ENCODE results near the gene GALNT2.

GALNT2 gene

DNA sequence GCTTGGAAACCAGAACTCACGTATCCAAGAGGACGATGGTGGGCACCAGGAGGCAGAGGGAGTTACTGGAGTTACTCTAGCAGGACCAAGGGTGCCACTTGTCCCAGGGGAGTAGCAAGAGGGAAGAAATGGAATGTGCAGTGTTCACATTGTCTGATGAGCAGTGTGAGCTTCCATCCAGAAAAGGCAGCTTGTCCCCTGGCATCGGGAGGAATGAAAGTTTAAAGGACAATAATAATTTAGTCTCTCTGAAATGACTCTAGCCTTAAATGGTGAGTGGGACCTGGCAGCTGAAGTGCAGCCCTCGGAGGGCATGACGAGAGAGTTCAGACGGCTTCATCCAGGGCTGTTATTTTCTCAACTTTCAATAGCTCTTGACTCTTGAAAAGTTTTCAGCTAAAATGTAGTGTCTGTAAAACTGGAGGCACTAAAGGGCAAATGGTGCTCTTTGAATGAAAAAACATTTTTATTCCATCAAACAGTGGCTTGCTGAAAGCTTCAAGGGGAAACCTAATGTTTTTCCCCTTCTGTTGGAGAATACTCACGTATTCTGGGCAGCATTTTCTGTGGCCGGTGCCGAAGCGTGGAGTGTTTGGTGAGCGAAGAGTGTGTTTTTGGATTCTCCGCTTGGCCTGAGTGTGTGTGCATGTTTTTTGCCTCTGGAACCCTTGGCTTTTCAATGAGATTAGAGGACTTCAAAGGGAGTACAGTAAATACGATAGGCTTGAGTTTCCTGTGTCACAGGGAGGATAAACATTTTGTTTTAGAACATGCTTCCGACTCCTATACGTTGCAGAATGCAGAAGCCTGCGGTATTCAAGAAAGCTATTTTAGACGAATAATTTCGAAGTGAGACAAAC lies 157.3 kb downstream of the GALNT2 start:
- Histone ChIP-seq H3K4me3 (ENCODE audit: low read depth in 1 of 2, low read length in 2 of 2) (no peak overlapping the region), H3K27ac (ENCODE audit: low read length) (no peak overlapping the region), H3K4me1 (ENCODE audit: control insufficient read depth in 1 of 2, insufficient read depth in 2 of 2, low read length in 2 of 2) (peaks cover 0 to 4% of the 10 kb centered on the region in 2 donors), H3K36me3 (ENCODE audit: control insufficient read depth in 1 of 2, insufficient read depth in 2 of 2, low read length in 2 of 2) (no peaks in the 10 kb centered on the region), H3K9me3 (ENCODE audit: control insufficient read depth in 1 of 2, low read length in 2 of 2) (no peaks in the 10 kb centered on the region), H3K27me3 (ENCODE audit: low read depth, low read length) (no peaks in the 10 kb centered on the region)

DNA sequence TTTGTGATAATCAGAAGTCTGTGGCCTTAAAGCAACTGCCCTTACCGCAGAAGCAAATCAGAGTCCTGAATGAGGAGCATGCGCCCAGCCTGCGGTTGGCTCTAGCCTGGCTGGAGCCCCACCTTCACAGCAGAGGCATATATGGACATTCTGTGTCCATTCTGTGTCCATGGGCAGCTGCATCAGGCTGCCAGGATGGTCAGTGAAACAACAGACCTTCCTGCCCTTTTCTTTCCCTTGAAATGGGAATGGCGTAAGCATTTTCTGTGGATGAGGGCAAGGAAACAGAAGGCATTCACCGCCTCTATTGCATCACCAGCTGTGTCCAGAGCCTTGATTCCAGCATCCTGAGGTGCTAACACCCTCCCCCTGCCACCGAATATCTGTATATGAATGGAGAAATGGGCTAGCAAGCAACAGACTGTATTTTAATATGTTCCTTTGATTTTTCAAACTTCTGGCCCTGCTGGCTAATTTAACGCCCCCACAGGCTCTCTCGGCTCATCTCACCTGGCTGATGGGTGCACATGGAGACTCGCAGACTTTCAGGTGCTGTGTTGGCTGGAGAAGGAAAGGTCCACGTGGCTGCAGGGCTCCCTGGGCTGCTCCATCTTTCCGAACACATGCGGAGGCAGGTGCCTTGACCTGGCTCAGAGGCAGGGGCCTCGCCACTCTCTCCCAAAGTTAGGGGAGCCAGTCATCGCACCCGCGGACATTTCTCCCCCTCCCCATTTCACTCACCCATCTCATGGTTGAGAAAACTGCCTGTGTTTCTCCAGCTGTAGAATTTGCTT lies 159.2 kb downstream of the GALNT2 start:
- H3K36me3 ChIP-seq (ENCODE audit: control insufficient read depth in 1 of 2, insufficient read depth in 2 of 2, low read length in 2 of 2), result no peaks in the 10 kb centered on the region
- no peak overlapping the region for H3K4me3 ChIP-seq (ENCODE audit: low read depth in 1 of 2, low read length in 2 of 2)
- no peaks in the 10 kb centered on the region for H3K9me3 ChIP-seq (ENCODE audit: control insufficient read depth in 1 of 2, low read length in 2 of 2)
- no peak overlapping the region for H3K27ac ChIP-seq (ENCODE audit: low read length)
- H3K4me1 ChIP-seq (ENCODE audit: control insufficient read depth in 1 of 2, insufficient read depth in 2 of 2, low read length in 2 of 2), result peaks cover 5 to 13% of the 10 kb centered on the region in 2 donors
- H3K27me3 ChIP-seq (ENCODE audit: low read depth, low read length), result no peaks in the 10 kb centered on the region

DNA sequence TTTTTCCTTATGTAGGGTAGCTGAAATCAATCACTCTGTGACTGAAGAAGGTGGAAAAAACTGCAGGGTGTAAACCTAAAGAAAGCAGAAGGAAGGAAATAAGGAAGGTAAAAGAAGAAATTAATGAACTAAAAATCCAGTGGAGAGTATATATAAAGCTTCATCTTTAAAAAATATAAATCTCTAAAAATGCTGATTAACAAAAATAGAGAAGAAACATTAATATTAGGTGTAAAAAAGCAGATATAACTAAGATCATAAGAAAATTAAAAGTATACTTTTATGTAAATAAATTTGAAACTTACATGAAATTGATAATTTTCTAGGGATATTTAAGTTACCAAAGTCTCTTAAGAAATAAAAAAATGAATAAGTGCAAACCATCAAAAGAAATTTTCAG lies 159.8 kb downstream of the GALNT2 start:
- H3K27me3 ChIP-seq (ENCODE audit: low read depth, low read length), result no peaks in the 10 kb centered on the region
- peaks cover 6 to 10% of the 10 kb centered on the region in 2 donors for H3K4me1 ChIP-seq (ENCODE audit: control insufficient read depth in 1 of 2, insufficient read depth in 2 of 2, low read length in 2 of 2)
- no peaks in the 10 kb centered on the region for H3K9me3 ChIP-seq (ENCODE audit: control insufficient read depth in 1 of 2, low read length in 2 of 2)
- H3K36me3 ChIP-seq (ENCODE audit: control insufficient read depth in 1 of 2, insufficient read depth in 2 of 2, low read length in 2 of 2), result no peaks in the 10 kb centered on the region
- no peak overlapping the region for H3K4me3 ChIP-seq (ENCODE audit: low read depth in 1 of 2, low read length in 2 of 2)
- H3K27ac ChIP-seq (ENCODE audit: low read length), result no peak overlapping the region

DNA sequence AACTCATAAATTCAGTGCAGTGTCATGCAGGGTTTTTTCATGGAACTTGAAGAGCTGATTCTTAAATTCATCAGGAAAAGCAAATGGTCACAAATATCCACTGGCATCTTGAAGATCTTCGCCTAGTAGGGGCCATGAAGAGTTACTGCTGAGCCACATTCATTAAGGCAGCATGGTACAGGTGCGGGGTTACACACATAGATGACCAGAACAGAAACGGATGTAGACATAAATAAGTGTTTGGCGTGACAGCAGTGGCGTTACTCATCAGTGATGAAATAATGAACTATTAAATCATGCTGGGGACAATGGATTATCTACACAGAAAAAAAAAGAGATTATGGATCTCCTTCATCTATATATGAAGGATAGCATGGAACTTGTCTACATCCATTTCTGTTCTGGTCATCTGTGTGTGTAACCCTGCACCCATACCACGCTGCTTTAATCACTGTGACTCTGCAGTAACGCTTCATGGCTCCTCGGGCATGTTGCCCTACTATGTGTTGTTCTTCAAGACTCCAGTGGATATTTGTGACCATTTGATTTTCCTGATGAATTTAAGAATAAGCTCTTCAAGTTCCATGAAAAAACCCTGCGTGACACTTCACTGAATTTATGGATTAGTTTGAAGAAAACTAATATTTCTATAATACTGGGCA lies 161.3 kb downstream of the GALNT2 start:
- H3K4me3 ChIP-seq (ENCODE audit: low read depth in 1 of 2, low read length in 2 of 2), result no peak overlapping the region
- no peaks in the 10 kb centered on the region for H3K27me3 ChIP-seq (ENCODE audit: low read depth, low read length)
- H3K9me3 ChIP-seq (ENCODE audit: control insufficient read depth in 1 of 2, low read length in 2 of 2), result no peaks in the 10 kb centered on the region
- H3K36me3 ChIP-seq (ENCODE audit: control insufficient read depth in 1 of 2, insufficient read depth in 2 of 2, low read length in 2 of 2), result no peaks in the 10 kb centered on the region
- H3K27ac ChIP-seq (ENCODE audit: low read length), result no peak overlapping the region
- peaks cover 7 to 10% of the 10 kb centered on the region in 2 donors for H3K4me1 ChIP-seq (ENCODE audit: control insufficient read depth in 1 of 2, insufficient read depth in 2 of 2, low read length in 2 of 2)

DNA sequence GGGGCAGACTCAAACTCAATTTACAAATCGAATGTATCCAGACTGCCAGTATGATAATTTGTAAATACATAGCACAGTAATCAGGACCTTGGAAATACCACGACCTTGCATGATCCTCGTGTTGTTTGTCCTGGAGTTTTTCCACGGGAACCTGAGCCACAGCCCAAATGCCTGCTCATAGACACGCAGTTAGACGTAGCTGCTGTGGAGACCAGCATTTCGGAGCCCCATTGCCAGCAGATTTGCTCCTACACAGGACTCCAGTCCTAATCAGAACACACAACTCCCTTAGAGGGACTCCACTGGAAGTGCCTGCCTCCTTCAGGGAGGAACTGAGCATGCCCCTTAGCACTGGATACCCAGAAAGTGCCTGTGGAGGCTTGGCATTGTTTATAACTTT lies 163.2 kb downstream of the GALNT2 start:
- H3K27me3 ChIP-seq (ENCODE audit: low read depth, low read length), result no peaks in the 10 kb centered on the region
- H3K4me3 ChIP-seq (ENCODE audit: low read depth in 1 of 2, low read length in 2 of 2), result no peak overlapping the region
- H3K36me3 ChIP-seq (ENCODE audit: control insufficient read depth in 1 of 2, insufficient read depth in 2 of 2, low read length in 2 of 2), result no peaks in the 10 kb centered on the region
- no peaks in the 10 kb centered on the region for H3K9me3 ChIP-seq (ENCODE audit: control insufficient read depth in 1 of 2, low read length in 2 of 2)
- no peak overlapping the region for H3K27ac ChIP-seq (ENCODE audit: low read length)
- peaks cover 7 to 10% of the 10 kb centered on the region in 2 donors for H3K4me1 ChIP-seq (ENCODE audit: control insufficient read depth in 1 of 2, insufficient read depth in 2 of 2, low read length in 2 of 2)

DNA sequence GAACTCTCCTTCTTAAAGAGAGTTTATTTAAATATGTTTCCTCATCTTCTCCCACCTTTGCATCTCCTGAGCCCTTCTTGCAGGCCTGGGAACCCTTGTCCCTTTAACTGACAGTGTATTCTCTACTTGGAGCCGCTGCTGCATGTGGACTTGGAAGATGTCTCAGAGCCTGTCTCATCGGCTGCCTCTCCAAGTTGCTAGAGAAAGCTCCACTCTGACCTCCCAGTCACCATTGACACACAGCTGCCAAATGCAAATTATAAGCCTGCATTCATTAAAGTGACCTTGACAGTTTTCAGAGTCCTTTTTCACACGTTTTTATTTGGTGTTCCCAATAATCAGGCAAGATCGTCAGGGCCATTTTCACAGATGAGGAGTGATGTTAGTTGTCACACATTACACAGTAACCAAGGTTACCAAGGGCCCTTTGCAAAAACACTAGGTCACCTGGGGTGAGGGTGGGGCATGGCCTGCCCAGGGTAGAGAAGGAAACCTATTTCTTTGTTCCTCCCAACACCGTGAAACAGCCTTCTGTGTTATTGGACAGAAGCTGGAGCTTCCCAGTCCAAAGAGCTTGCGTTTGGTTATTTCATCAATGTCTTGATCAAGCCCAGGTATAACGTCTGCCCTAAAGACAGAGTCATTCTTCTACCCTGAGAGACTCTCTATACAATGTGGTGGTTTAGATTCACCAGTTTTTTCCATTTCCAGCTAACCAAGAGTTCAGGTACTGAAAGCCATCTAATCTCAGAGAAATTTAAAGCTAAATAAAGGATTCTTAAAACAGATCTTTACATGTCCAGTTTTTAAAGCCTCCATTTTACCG lies 164.1 kb downstream of the GALNT2 start:
- no peaks in the 10 kb centered on the region for H3K36me3 ChIP-seq (ENCODE audit: control insufficient read depth in 1 of 2, insufficient read depth in 2 of 2, low read length in 2 of 2)
- no peak overlapping the region for H3K27ac ChIP-seq (ENCODE audit: low read length)
- H3K9me3 ChIP-seq (ENCODE audit: control insufficient read depth in 1 of 2, low read length in 2 of 2), result no peaks in the 10 kb centered on the region
- H3K4me1 ChIP-seq (ENCODE audit: control insufficient read depth in 1 of 2, insufficient read depth in 2 of 2, low read length in 2 of 2), result peaks cover 7 to 10% of the 10 kb centered on the region in 2 donors
- no peak overlapping the region for H3K4me3 ChIP-seq (ENCODE audit: low read depth in 1 of 2, low read length in 2 of 2)
- no peaks in the 10 kb centered on the region for H3K27me3 ChIP-seq (ENCODE audit: low read depth, low read length)

DNA sequence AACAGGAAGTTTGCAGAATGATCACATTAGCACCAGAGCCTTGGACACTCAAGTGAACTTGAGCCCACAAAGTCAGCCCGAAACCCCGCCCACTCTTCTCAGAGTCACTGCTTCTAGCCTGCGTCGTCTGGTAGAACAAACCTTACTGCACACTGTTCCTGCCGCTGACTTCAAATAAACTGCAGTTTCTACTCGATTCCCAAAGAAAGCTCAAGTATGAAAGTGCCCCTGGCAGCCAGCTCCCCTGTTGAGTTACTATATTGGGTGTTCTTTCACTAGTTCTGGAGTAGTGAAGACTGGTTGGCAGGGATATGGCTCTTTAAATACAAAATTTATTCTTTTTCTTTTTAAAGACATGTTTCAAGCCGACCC lies 164.7 kb downstream of the GALNT2 start:
- H3K27ac ChIP-seq (ENCODE audit: low read length), result no peak overlapping the region
- no peaks in the 10 kb centered on the region for H3K27me3 ChIP-seq (ENCODE audit: low read depth, low read length)
- H3K4me3 ChIP-seq (ENCODE audit: low read depth in 1 of 2, low read length in 2 of 2), result no peak overlapping the region
- no peaks in the 10 kb centered on the region for H3K9me3 ChIP-seq (ENCODE audit: control insufficient read depth in 1 of 2, low read length in 2 of 2)
- H3K36me3 ChIP-seq (ENCODE audit: control insufficient read depth in 1 of 2, insufficient read depth in 2 of 2, low read length in 2 of 2), result peaks cover 4 to 5% of the 10 kb centered on the region in 2 donors
- H3K4me1 ChIP-seq (ENCODE audit: control insufficient read depth in 1 of 2, insufficient read depth in 2 of 2, low read length in 2 of 2), result peaks cover 7 to 10% of the 10 kb centered on the region in 2 donors

DNA sequence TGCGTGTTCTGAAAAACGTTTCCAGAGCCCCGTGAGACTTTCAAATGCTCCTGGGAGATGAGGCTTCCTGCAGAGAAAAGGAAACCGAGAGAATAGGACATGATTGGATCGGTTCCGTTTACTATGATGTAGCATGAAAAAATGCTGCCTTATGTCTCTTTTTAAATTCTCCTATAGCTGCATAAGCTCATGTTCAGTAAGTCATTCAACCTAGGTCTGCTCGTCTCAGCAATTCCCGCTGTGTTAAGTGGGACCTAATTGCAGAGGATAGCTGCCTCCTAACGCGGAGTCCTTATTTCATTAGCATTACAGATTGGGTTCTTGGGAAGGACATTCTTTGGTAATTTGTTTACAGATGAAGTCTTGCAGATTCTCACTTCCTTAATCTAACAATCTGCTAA lies 165.3 kb downstream of the GALNT2 start:
- no peak overlapping the region for H3K4me3 ChIP-seq (ENCODE audit: low read depth in 1 of 2, low read length in 2 of 2)
- no peaks in the 10 kb centered on the region for H3K9me3 ChIP-seq (ENCODE audit: control insufficient read depth in 1 of 2, low read length in 2 of 2)
- H3K36me3 ChIP-seq (ENCODE audit: control insufficient read depth in 1 of 2, insufficient read depth in 2 of 2, low read length in 2 of 2), result peaks cover 5 to 10% of the 10 kb centered on the region in 2 donors
- H3K4me1 ChIP-seq (ENCODE audit: control insufficient read depth in 1 of 2, insufficient read depth in 2 of 2, low read length in 2 of 2), result peaks cover 7 to 10% of the 10 kb centered on the region in 2 donors
- no peak overlapping the region for H3K27ac ChIP-seq (ENCODE audit: low read length)
- no peaks in the 10 kb centered on the region for H3K27me3 ChIP-seq (ENCODE audit: low read depth, low read length)

GRCh38 chr1:230233786-230234185 lies 166.7 kb downstream of the GALNT2 start:
- Histone ChIP-seq H3K27me3 (ENCODE audit: low read depth, low read length) (no peaks in the 10 kb centered on the region), H3K36me3 (ENCODE audit: control insufficient read depth in 1 of 2, insufficient read depth in 2 of 2, low read length in 2 of 2) (peaks cover 5 to 14% of the 10 kb centered on the region in 2 donors), H3K27ac (ENCODE audit: low read length) (no peak overlapping the region), H3K4me1 (ENCODE audit: control insufficient read depth in 1 of 2, insufficient read depth in 2 of 2, low read length in 2 of 2) (peaks cover 7 to 10% of the 10 kb centered on the region in 2 donors), H3K9me3 (ENCODE audit: control insufficient read depth in 1 of 2, low read length in 2 of 2) (no peaks in the 10 kb centered on the region), H3K4me3 (ENCODE audit: low read depth in 1 of 2, low read length in 2 of 2) (no peak overlapping the region)

GRCh38 chr1:230235876-230236275 lies 168.8 kb downstream of the GALNT2 start:
- no peaks in the 10 kb centered on the region for H3K9me3 ChIP-seq (ENCODE audit: control insufficient read depth in 1 of 2, low read length in 2 of 2)
- H3K27ac ChIP-seq (ENCODE audit: low read length), result no peak overlapping the region
- H3K27me3 ChIP-seq (ENCODE audit: low read depth, low read length), result no peaks in the 10 kb centered on the region
- peaks cover 0 to 2% of the 10 kb centered on the region in 2 donors for H3K4me1 ChIP-seq (ENCODE audit: control insufficient read depth in 1 of 2, insufficient read depth in 2 of 2, low read length in 2 of 2)
- peaks cover 9 to 16% of the 10 kb centered on the region in 2 donors for H3K36me3 ChIP-seq (ENCODE audit: control insufficient read depth in 1 of 2, insufficient read depth in 2 of 2, low read length in 2 of 2)
- no peak overlapping the region for H3K4me3 ChIP-seq (ENCODE audit: low read depth in 1 of 2, low read length in 2 of 2)

Measured in muscle layer of duodenum (tissue), 2 donors.